ENCODE measurements around the gene SCLY. TPM values are rescaled to one million over a fixed set of nuclear protein-coding genes. Genes with fewer than 3 reads are reported as not detected.

The SCLY gene
- total and polyA plus RNA-seq, 2 of the 8 experiments (the other 6 are each of a cell fraction or from before 2014, with no cell fraction given) = 79.0 to 79.5 TPM

DNA sequence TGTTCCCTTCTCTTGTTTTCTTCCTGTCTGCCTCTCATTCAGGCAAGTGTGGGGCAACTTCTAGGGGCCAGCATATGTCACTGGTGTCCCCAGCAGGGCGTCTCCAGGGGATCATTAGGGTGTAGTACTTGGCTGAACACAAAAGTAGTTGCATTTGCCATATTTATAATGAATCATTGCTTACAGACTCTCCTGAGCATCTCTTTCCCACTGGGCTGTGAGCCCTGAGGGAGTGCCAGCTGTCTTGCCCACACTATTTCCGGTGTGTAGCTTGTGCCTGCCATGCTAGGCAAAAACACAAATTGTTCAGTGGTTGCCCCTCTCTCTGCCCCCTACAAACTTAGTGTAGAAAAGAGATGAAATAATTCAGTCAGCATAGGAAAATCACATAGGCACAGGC, 40.8 kb upstream of the SCLY start (continued):
- TF ChIP-seq, protein P1, sequence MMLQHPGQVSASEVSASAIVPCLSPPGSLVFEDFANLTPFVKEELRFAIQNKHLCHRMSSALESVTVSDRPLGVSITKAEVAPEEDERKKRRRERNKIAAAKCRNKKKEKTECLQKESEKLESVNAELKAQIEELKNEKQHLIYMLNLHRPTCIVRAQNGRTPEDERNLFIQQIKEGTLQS (IDR thresholded peaks at IDR 0.05; ENCODE audit: insufficient read depth, low read depth, low read length) = no peak
- TF ChIP-seq PHF8 (conservative IDR thresholded peaks at IDR 0.05; ENCODE audit: low read depth, low read length) (no peak), CHD1 (IDR thresholded peaks at IDR 0.05; ENCODE audit: low read depth, low read length) (no peak)
- TF ChIP-seq, protein P2, sequence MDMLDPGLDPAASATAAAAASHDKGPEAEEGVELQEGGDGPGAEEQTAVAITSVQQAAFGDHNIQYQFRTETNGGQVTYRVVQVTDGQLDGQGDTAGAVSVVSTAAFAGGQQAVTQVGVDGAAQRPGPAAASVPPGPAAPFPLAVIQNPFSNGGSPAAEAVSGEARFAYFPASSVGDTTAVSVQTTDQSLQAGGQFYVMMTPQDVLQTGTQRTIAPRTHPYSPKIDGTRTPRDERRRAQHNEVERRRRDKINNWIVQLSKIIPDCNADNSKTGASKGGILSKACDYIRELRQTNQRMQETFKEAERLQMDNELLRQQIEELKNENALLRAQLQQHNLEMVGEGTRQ (IDR thresholded peaks at IDR 0.05; ENCODE audit: low read length) = no peak
